ENCODE measurements around the gene NEB. TPM values are rescaled to one million over a fixed set of nuclear protein-coding genes. Genes with fewer than 3 reads are reported as not detected.
"Not testable (repeated sequence)": the region's sequence is repeated elsewhere in the genome, so short reads cannot be mapped to it uniquely, and the experiment has no call there.

The NEB gene
- total and polyA plus RNA-seq, 2 of the 13 experiments (the other 11 are each of a cell fraction or from before 2014, with no cell fraction given), result 0.21 to 0.24 TPM

GRCh38 chr2:151581300-151581699 is 153.0 kb downstream of the NEB start:
- not testable (repeated sequence) for H2AFZ ChIP-seq (ENCODE audit: low read length); ATAC-seq

GRCh38 chr2:151580697-151581096 is 153.6 kb downstream of the NEB start:
- H4K20me1 ChIP-seq (ENCODE audit: insufficient read depth, low read length); BruUV-seq (replicated peaks); in situ Hi-C loops (cut with HindIII; ENCODE audit: extremely low pct_ligation_motif_present, low pct_unique_long_range_greater_than_20kb); H2AFZ ChIP-seq (ENCODE audit: low read length); H3K79me2 ChIP-seq (ENCODE audit: insufficient read depth, low read length); FAIRE-seq; H3K4me1 ChIP-seq (ENCODE audit: insufficient read depth, low read length); H3K27me3 ChIP-seq (ENCODE audit: control insufficient read depth in 1 of 2, insufficient read depth in 2 of 2, low read length in 2 of 2); H3K36me3 ChIP-seq (replicated peaks in 1 of 2; ENCODE audit: control insufficient read depth in 1 of 2, insufficient read depth in 2 of 2, low read length in 2 of 2); POLR2A ChIA-PET; CTCF ChIA-PET (ENCODE audit: low intra/inter-chr PET ratio, low total read pairs); H3K9me3 ChIP-seq (ENCODE audit: low read length); intact Hi-C loops (cut with micrococcal nuclease; ENCODE audit: unreplicated experiment); H3K9ac ChIP-seq (ENCODE audit: insufficient read depth, low read depth, low read length); H3K4me2 ChIP-seq (ENCODE audit: low read depth, low read length); H3K4me3 ChIP-seq (replicated peaks in 1 of 3; ENCODE audit: insufficient read depth in 1 of 3, low read depth in 2 of 3, low read length in 3 of 3); DNase-seq (ENCODE audit: low spot score); H3K27ac ChIP-seq (ENCODE audit: extremely low read length, insufficient read depth, low read length): not testable (repeated sequence)
- WGBS (ENCODE audit: low lambda C conversion rate), result no CpG with 5 or more reads among the region's 4 CpGs
- peak; percentile 58 for ATAC-seq

More at GRCh38 chr2:151581300-151581699, 153.0 kb downstream of the NEB start:
- intact Hi-C loops (cut with micrococcal nuclease; ENCODE audit: unreplicated experiment); H4K20me1 ChIP-seq (ENCODE audit: insufficient read depth, low read length); H3K27ac ChIP-seq (ENCODE audit: extremely low read length, insufficient read depth, low read length); DNase-seq (ENCODE audit: low spot score); H3K36me3 ChIP-seq (replicated peaks in 1 of 2; ENCODE audit: control insufficient read depth in 1 of 2, insufficient read depth in 2 of 2, low read length in 2 of 2); H3K4me1 ChIP-seq (ENCODE audit: insufficient read depth, low read length); H3K9me3 ChIP-seq (ENCODE audit: low read length); H3K79me2 ChIP-seq (ENCODE audit: insufficient read depth, low read length); H3K9ac ChIP-seq (ENCODE audit: insufficient read depth, low read depth, low read length); H3K4me2 ChIP-seq (ENCODE audit: low read depth, low read length); POLR2A ChIA-PET; H3K4me3 ChIP-seq (replicated peaks in 1 of 3; ENCODE audit: insufficient read depth in 1 of 3, low read depth in 2 of 3, low read length in 3 of 3); in situ Hi-C loops (cut with HindIII; ENCODE audit: extremely low pct_ligation_motif_present, low pct_unique_long_range_greater_than_20kb); CTCF ChIA-PET (ENCODE audit: low intra/inter-chr PET ratio, low total read pairs); FAIRE-seq; H3K27me3 ChIP-seq (ENCODE audit: control insufficient read depth in 1 of 2, insufficient read depth in 2 of 2, low read length in 2 of 2); BruUV-seq (replicated peaks): not testable (repeated sequence)
- WGBS (ENCODE audit: low lambda C conversion rate), result 59% methylated on average over 4 of the region's 5 CpGs

GRCh38 chr2:151577116-151577515 is 157.2 kb downstream of the NEB start:
- Histone ChIP-seq H4K20me1 (ENCODE audit: insufficient read depth, low read length) (no peaks in the 10 kb centered on the region), H2AFZ (ENCODE audit: low read length) (no peak overlapping the region), H3K27me3 (ENCODE audit: control insufficient read depth in 1 of 2, insufficient read depth in 2 of 2, low read length in 2 of 2) (no peaks in the 10 kb centered on the region), H3K4me2 (ENCODE audit: low read depth, low read length) (no peak overlapping the region), H3K9me3 (ENCODE audit: low read length) (no peaks in the 10 kb centered on the region), H3K9ac (ENCODE audit: insufficient read depth, low read depth, low read length) (no peak overlapping the region), H3K27ac (ENCODE audit: extremely low read length, insufficient read depth, low read length) (no peak overlapping the region), H3K4me3 (replicated peaks in 1 of 3; ENCODE audit: insufficient read depth in 1 of 3, low read depth in 2 of 3, low read length in 3 of 3) (no peak overlapping the region), H3K36me3 (replicated peaks in 1 of 2; ENCODE audit: control insufficient read depth in 1 of 2, insufficient read depth in 2 of 2, low read length in 2 of 2) (no peaks in the 10 kb centered on the region), H3K79me2 (ENCODE audit: insufficient read depth, low read length) (no peaks in the 10 kb centered on the region), H3K4me1 (ENCODE audit: insufficient read depth, low read length) (no peaks in the 10 kb centered on the region)
- intact Hi-C loops (cut with micrococcal nuclease; ENCODE audit: unreplicated experiment), result loop anchor here (10.0 kb wide), 1 partner anchor 448 kb away; no protein-coding TSS in a partner anchor
- DNase-seq (ENCODE audit: low spot score) (no peak), ATAC-seq (no peak), FAIRE-seq (no peak)
- ChIA-PET POLR2A (no interaction called here), CTCF (ENCODE audit: low intra/inter-chr PET ratio, low total read pairs) (no interaction called here)
- no TSS peak for BruUV-seq (replicated peaks)
- 39% methylated on average over 5 of the region's 5 CpGs for WGBS (ENCODE audit: low lambda C conversion rate)
- in situ Hi-C loops (cut with HindIII; ENCODE audit: extremely low pct_ligation_motif_present, low pct_unique_long_range_greater_than_20kb), result no loop called here
- no peak for TF ChIP-seq CBFB (CRISPR knock-in tag; IDR thresholded peaks at IDR 0.05)
- TF ChIP-seq ZNF614 (CRISPR knock-in tag; IDR thresholded peaks at IDR 0.05; ENCODE audit: borderline replicate concordance), result no peak
- TF ChIP-seq ZNF10 (CRISPR knock-in tag; IDR thresholded peaks at IDR 0.05; ENCODE audit: borderline replicate concordance, low read depth), result no peak
- TF ChIP-seq NCOA5 (CRISPR knock-in tag; IDR thresholded peaks at IDR 0.05), result no peak
- no peak for TF ChIP-seq TFDP2 (CRISPR knock-in tag; IDR thresholded peaks at IDR 0.05)
- no peak for TF ChIP-seq ZNF644 (CRISPR knock-in tag; IDR thresholded peaks at IDR 0.05; ENCODE audit: low read depth)
- no peak for TF ChIP-seq HNF4A (CRISPR knock-in tag; IDR thresholded peaks at IDR 0.05)
- no peak for TF ChIP-seq GTF3A (CRISPR knock-in tag; conservative IDR thresholded peaks at IDR 0.05)
- no peak for TF ChIP-seq ADNP (CRISPR knock-in tag; IDR thresholded peaks at IDR 0.05)
- no peak for TF ChIP-seq ZKSCAN5 (CRISPR knock-in tag; IDR thresholded peaks at IDR 0.05)
- no peak for TF ChIP-seq SRSF1 (optimal IDR thresholded peaks at IDR 0.05; ENCODE audit: low read depth, low read length)
- TF ChIP-seq ZNF350 (CRISPR knock-in tag; IDR thresholded peaks at IDR 0.05; ENCODE audit: borderline replicate concordance, low read depth), result no peak
- TF ChIP-seq RARG (CRISPR knock-in tag; IDR thresholded peaks at IDR 0.05; ENCODE audit: low read depth), result no peak
- no peak for TF ChIP-seq WIZ (CRISPR knock-in tag; IDR thresholded peaks at IDR 0.05)
